GM23248 (cell line): ENCODE measurements around the gene MRPL20. TPM values are rescaled to one million over a fixed set of nuclear protein-coding genes. Genes with fewer than 3 reads are reported as not detected.
"Not testable (repeated sequence)": the region's sequence is repeated elsewhere in the genome, so short reads cannot be mapped to it uniquely, and the experiment has no call there.

ENCODE experiments used
- DNase-seq: peaks from one replicate; pipeline ENCODE4 v3.0.0-alpha.2; 2015
- H2AFZ ChIP-seq: fragments of 200-600 bp; sonication (generic); 2 replicates; pipeline ENCODE4 v1.6.1; 2016; ENCODE audit warnings: antibody characterized with exemption
- H3F3A ChIP-seq: fragments of 200-600 bp; sonication (generic); 2 replicates; pipeline ENCODE4 v1.6.1; 2016; ENCODE audit warnings: mild to moderate bottlenecking, antibody characterized with exemption, mixed run types; ENCODE audit not compliant: insufficient read depth
- H3K27ac ChIP-seq: fragments of 200-600 bp; sonication (generic); 2 replicates; pipeline ENCODE4 v1.5.1; 2016; ENCODE audit warnings: mild to moderate bottlenecking
- H3K27me3 ChIP-seq: fragments of 200-600 bp; sonication (generic); replicated peaks from 2 replicates; pipeline ENCODE4 v1.6.1; 2016; ENCODE audit warnings: mild to moderate bottlenecking; ENCODE audit not compliant: insufficient read depth
- H3K36me3 ChIP-seq: fragments of 200-600 bp; sonication (generic); 2 replicates; pipeline ENCODE4 v1.6.1; 2016; ENCODE audit warnings: low read depth, mild to moderate bottlenecking
- H3K4me1 ChIP-seq: fragments of 200-600 bp; sonication (generic); 2 replicates; pipeline ENCODE4 v1.6.1; 2016; ENCODE audit warnings: mild to moderate bottlenecking; ENCODE audit not compliant: insufficient read depth
- H3K4me2 ChIP-seq: fragments of 200-600 bp; sonication (generic); one replicate; pipeline ENCODE4 v1.6.1; 2016; ENCODE audit warnings: mild to moderate bottlenecking; ENCODE audit not compliant: unreplicated experiment
- H3K4me3 ChIP-seq: fragments of 200-600 bp; sonication (generic); 2 replicates; pipeline ENCODE4 v1.5.1; 2016; ENCODE audit warnings: mild to moderate bottlenecking
- H3K79me2 ChIP-seq: fragments of 200-600 bp; sonication (generic); 2 replicates; pipeline ENCODE4 v1.6.1; 2016; ENCODE audit warnings: mild to moderate bottlenecking; ENCODE audit not compliant: insufficient read depth
- H3K9ac ChIP-seq: fragments of 200-600 bp; sonication (generic); 2 replicates; pipeline ENCODE4 v1.6.1; 2016; ENCODE audit warnings: mild to moderate bottlenecking
- H3K9me2 ChIP-seq: fragments of 200-600 bp; sonication (generic); 2 replicates; pipeline ENCODE4 v1.6.1; 2016; ENCODE audit warnings: mixed run types, mild to moderate bottlenecking, moderate library complexity; ENCODE audit not compliant: insufficient read depth
- H3K9me3 ChIP-seq: fragments of 200-600 bp; sonication (generic); one replicate; pipeline ENCODE4 v1.6.1; 2017; ENCODE audit warnings: low read depth
- H4K20me1 ChIP-seq: fragments of 200-600 bp; sonication (generic); 2 replicates; pipeline ENCODE4 v1.6.0; 2016; ENCODE audit not compliant: insufficient read depth
- EZH2 ChIP-seq: fragments of 200-600 bp; sonication (generic); IDR thresholded peaks from 2 replicates; pipeline ENCODE4 v1.6.1; 2018; ENCODE audit warnings: antibody characterized with exemption, mild to moderate bottlenecking; ENCODE audit not compliant: insufficient read depth, poor library complexity, severe bottlenecking
- EZH2phosphoT487 ChIP-seq: fragments of 200-600 bp; sonication (generic); IDR thresholded peaks from 2 replicates; pipeline ENCODE4 v1.6.1; 2018; ENCODE audit warnings: antibody characterized with exemption, moderate library complexity, mild to moderate bottlenecking, low read depth; ENCODE audit not compliant: insufficient read depth
- WGBS, 2 experiments: methylation state at CpG; one replicate each; pipeline ENCODE4 v1.1.6; 2015 to 2017; ENCODE audit warnings: low lambda C conversion rate in 2 of 2, low coverage in 1 of 2; ENCODE audit errors: missing lambda C conversion rate in 2 of 2; 5-methylcytosine and 5-hydroxymethylcytosine counted together
- in situ Hi-C: fragments of 300-500 bp; cut with MboI; formaldehyde crosslinking; loops from 2 replicates; pipeline ENCODE4 v1.15.0; 2020
- polyA plus RNA-seq: library from polyadenylated mRNA; unstranded; fragments of >200 nt; fragmentation: Nextera tagmentation; extraction: Ambion mirVana; gene quantifications from 2 replicates; pipeline ENCODE4 v1.2.1, GENCODE V29; 2016
- total RNA-seq: library from RNA; depleted of rRNA; stranded (reverse); fragments of >200 nt; shearing (Covaris generic); gene quantifications from 2 replicates; pipeline ENCODE4 v1.2.3, GENCODE V29; 2014

Gene MRPL20
- total and polyA plus RNA-seq, 2 experiments from 2014 or later, result 88.9 to 181 TPM

GRCh38 chr1:1415751-1416150 lies 8.7 kb upstream of the MRPL20 start:
- Histone ChIP-seq H3K4me3 (no peak overlapping the region), H3K9me3 (no peaks in the 10 kb centered on the region), H3K9me2 (no peaks in the 10 kb centered on the region), H3K27ac (no peak overlapping the region), H3K4me2 (no peak overlapping the region), H3K27me3 (no peaks in the 10 kb centered on the region), H4K20me1 (no peaks in the 10 kb centered on the region), H3K79me2 (no peaks in the 10 kb centered on the region), H2AFZ (no peak overlapping the region), H3K9ac (no peak overlapping the region), H3F3A (no peaks in the 10 kb centered on the region), H3K36me3 (no peaks in the 10 kb centered on the region), H3K4me1 (no peaks in the 10 kb centered on the region)
- TF ChIP-seq EZH2 (no peak), EZH2phosphoT487 (no peak)
- DNase-seq, result no peak
- in situ Hi-C loops, result no loop called here
- 78 to 82% methylated on average over 13 of the region's 13 CpGs for WGBS, 2 experiments

GRCh38 chr1:1412311-1412902 lies 5.3 kb upstream of the MRPL20 start:
- WGBS, 2 experiments, result 29 to 30% methylated on average over 11 of the region's 11 CpGs
- H3K4me1 ChIP-seq, result peaks cover 11% of the 10 kb centered on the region
- H3K4me2 ChIP-seq, in situ Hi-C loops, H4K20me1 ChIP-seq, H3K9me3 ChIP-seq, H3K36me3 ChIP-seq, H3K27me3 ChIP-seq, H3K4me3 ChIP-seq, H2AFZ ChIP-seq, H3K9me2 ChIP-seq, H3F3A ChIP-seq, H3K27ac ChIP-seq, DNase-seq, H3K9ac ChIP-seq: not testable (repeated sequence)
- H3K79me2 ChIP-seq, result peaks cover 22% of the 10 kb centered on the region

- no peak overlapping the region for H3K9ac ChIP-seq
- H3K79me2 ChIP-seq, result peaks cover 29% of the 10 kb centered on the region
- H2AFZ ChIP-seq, result no peak overlapping the region
- H3K4me2 ChIP-seq, result no peak overlapping the region
- TF ChIP-seq EZH2 (no peak), EZH2phosphoT487 (no peak)
- no peak for DNase-seq
- peaks cover 4% of the 10 kb centered on the region for H3F3A ChIP-seq
- no peak overlapping the region for H3K4me3 ChIP-seq
- in situ Hi-C loops, result no loop called here
- peaks cover 11% of the 10 kb centered on the region for H3K4me1 ChIP-seq
- H3K9me3 ChIP-seq, result no peaks in the 10 kb centered on the region
- no peaks in the 10 kb centered on the region for H3K9me2 ChIP-seq
- H3K27ac ChIP-seq, result no peak overlapping the region
- H3K27me3 ChIP-seq, result no peaks in the 10 kb centered on the region
- H4K20me1 ChIP-seq, result 0 out of 2 replicates have a peak, but pooled peaks cover 3% of the 10 kb centered on the region
- no peaks in the 10 kb centered on the region for H3K36me3 ChIP-seq
- 96 to 98% methylated on average over 13 of the region's 13 CpGs for WGBS, 2 experiments
Measured at GRCh38 chr1:1411626-1412025, 4.5 kb upstream of the MRPL20 start.

GRCh38 chr1:1410238-1410637 lies 3.1 kb upstream of the MRPL20 start:
- H3K27me3 ChIP-seq, H3K9me2 ChIP-seq, H3K9me3 ChIP-seq, DNase-seq, in situ Hi-C loops, H3K4me3 ChIP-seq, H3K36me3 ChIP-seq, H3K4me2 ChIP-seq, H4K20me1 ChIP-seq, H2AFZ ChIP-seq, H3K27ac ChIP-seq, H3F3A ChIP-seq, H3K9ac ChIP-seq: not testable (repeated sequence)
- whole genome bisulfite sequencing, 2 experiments, result 73 to 80% methylated on average over 8 of the region's 8 CpGs
- Histone ChIP-seq H3K4me1 (peaks cover 17% of the 10 kb centered on the region), H3K79me2 (peaks cover 43% of the 10 kb centered on the region)

- Histone ChIP-seq H3K27me3 (no peaks in the 10 kb centered on the region), H3K4me3 (peak overlapping the region; percentile 90), H3F3A (peaks cover 17% of the 10 kb centered on the region), H3K9ac (peak overlapping the region; percentile 96), H3K4me1 (peaks cover 17% of the 10 kb centered on the region), H3K9me2 (no peaks in the 10 kb centered on the region), H3K79me2 (peaks cover 67% of the 10 kb centered on the region), H3K27ac (peak overlapping the region; percentile 70), H4K20me1 (0 out of 2 replicates have a peak, but pooled peaks cover 3% of the 10 kb centered on the region), H3K9me3 (no peaks in the 10 kb centered on the region), H2AFZ (peak overlapping the region; percentile 82), H3K36me3 (0 out of 2 replicates have a peak, but pooled peaks cover 5% of the 10 kb centered on the region), H3K4me2 (peak overlapping the region; percentile 80)
- TF ChIP-seq EZH2phosphoT487, result no peak
- no peak for TF ChIP-seq EZH2
- WGBS, 2 experiments, result 11 to 14% methylated on average over 35 to 41 of the region's 41 CpGs
- peak; percentile 76 for DNase-seq
- in situ Hi-C loops, result no loop called here
Measured at GRCh38 chr1:1407636-1408318, 684 bp upstream of the MRPL20 start.
